ENCODE data around the gene MGMT.

MGMT gene

GRCh38 chr10:129486805-129487204 lies 19.8 kb downstream of the MGMT start:
- no peak overlapping the region for H3K27ac ChIP-seq
- ChIA-PET CTCF (no interaction called here), POLR2A (ENCODE audit: low non-redundant PET) (no interaction called here)
- DNase-seq (ENCODE audit: low spot score): no peak
- TF ChIP-seq, protein P1, sequence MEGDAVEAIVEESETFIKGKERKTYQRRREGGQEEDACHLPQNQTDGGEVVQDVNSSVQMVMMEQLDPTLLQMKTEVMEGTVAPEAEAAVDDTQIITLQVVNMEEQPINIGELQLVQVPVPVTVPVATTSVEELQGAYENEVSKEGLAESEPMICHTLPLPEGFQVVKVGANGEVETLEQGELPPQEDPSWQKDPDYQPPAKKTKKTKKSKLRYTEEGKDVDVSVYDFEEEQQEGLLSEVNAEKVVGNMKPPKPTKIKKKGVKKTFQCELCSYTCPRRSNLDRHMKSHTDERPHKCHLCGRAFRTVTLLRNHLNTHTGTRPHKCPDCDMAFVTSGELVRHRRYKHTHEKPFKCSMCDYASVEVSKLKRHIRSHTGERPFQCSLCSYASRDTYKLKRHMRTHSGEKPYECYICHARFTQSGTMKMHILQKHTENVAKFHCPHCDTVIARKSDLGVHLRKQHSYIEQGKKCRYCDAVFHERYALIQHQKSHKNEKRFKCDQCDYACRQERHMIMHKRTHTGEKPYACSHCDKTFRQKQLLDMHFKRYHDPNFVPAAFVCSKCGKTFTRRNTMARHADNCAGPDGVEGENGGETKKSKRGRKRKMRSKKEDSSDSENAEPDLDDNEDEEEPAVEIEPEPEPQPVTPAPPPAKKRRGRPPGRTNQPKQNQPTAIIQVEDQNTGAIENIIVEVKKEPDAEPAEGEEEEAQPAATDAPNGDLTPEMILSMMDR (conservative IDR thresholded peaks at IDR 0.05; ENCODE audit: low read depth): no peak

GRCh38 chr10:129491123-129491734 lies 24.2 kb downstream of the MGMT start:
- no peak for DNase-seq (ENCODE audit: low spot score)
- POLR2A ChIA-PET (ENCODE audit: low non-redundant PET): no interaction called here

DNA sequence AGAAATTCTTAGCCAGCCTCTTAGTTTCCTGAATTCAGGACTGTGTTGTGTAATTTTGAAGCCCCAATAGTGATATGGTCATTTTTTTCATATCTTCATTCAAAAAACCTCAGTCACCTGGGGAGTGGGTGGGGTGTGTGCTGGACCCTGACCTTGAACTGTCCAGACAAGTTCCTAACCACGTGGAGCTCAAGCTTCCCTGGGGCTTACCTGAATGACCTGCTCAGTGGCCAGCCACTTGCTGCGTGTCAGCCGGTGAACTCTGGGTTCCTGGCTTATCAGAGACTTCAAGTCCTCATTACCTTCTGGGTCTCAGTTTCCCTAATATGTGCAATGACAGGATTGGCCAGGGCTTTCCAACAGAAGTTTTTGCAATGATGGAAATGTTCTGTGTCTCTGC lies 27.1 kb downstream of the MGMT start:
- no peak overlapping the region for H3K27ac ChIP-seq
- TF ChIP-seq, protein P1 (conservative IDR thresholded peaks at IDR 0.05; ENCODE audit: low read depth): no peak
- DNase-seq (ENCODE audit: low spot score): no peak
- CTCF ChIA-PET: no interaction called here
- POLR2A ChIA-PET (ENCODE audit: low non-redundant PET): no interaction called here

More at GRCh38 chr10:129491123-129491734, 24.2 kb downstream of the MGMT start:
- H3K27ac ChIP-seq: no peak overlapping the region
- CTCF ChIA-PET: interaction anchor here (0.6 kb wide), 1 partner anchor 1646 kb away, joined by 7 read pairs; no protein-coding TSS in a partner anchor
- TF ChIP-seq, protein P1 (conservative IDR thresholded peaks at IDR 0.05; ENCODE audit: low read depth): no peak

DNA sequence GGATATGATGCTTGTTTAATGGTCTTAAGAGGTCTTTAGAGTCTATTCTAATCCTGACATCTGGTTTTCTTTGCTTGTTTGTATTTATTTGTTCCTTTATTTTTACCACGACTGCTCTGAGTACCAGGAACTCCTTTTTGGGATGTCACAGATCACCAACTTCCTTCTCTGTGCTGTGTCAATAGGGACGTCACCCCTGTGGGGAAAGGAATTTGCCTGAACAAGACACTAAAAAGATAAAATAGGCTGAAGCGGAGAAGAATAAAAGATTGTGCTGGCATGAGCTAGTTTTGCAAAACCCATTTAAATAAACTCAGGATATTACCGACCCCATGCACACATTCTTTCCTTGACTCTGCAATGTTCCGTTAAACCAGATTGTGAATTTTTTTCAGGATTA lies 27.7 kb downstream of the MGMT start:
- no peak overlapping the region for H3K27ac ChIP-seq
- TF ChIP-seq, protein P1 (conservative IDR thresholded peaks at IDR 0.05; ENCODE audit: low read depth): no peak
- CTCF ChIA-PET: no interaction called here
- no peak for DNase-seq (ENCODE audit: low spot score)
- POLR2A ChIA-PET (ENCODE audit: low non-redundant PET): no interaction called here

- ChIA-PET POLR2A (ENCODE audit: low non-redundant PET) (no interaction called here), CTCF (no interaction called here)
- DNase-seq (ENCODE audit: low spot score): no peak
- no peak overlapping the region for H3K27ac ChIP-seq
- TF ChIP-seq, protein P1 (conservative IDR thresholded peaks at IDR 0.05; ENCODE audit: low read depth): no peak
Measured at GRCh38 chr10:129495256-129495655, 28.2 kb downstream of the MGMT start.

GRCh38 chr10:129495698-129496097 lies 28.7 kb downstream of the MGMT start:
- CTCF ChIA-PET: interaction anchor here (0.6 kb wide), 2 partner anchors 242 to 1951 kb away, joined by 4 to 7 read pairs; no protein-coding TSS in a partner anchor
- no peak overlapping the region for H3K27ac ChIP-seq
- no peak for DNase-seq (ENCODE audit: low spot score)
- POLR2A ChIA-PET (ENCODE audit: low non-redundant PET): no interaction called here
- TF ChIP-seq, protein P1 (conservative IDR thresholded peaks at IDR 0.05; ENCODE audit: low read depth): no peak
